Caco-2 (cell line): ENCODE results near the gene TRIM17. TPM values are rescaled to one million over a fixed set of nuclear protein-coding genes. Genes with fewer than 3 reads are reported as not detected.

Experiments used
- BruUV-seq: library from RNA; stranded (reverse); fragments of 400-500 nt; replicated peaks from 2 replicates; lab custom pipeline; 2021; lab: Mats Ljungman, UMichigan
- CTCF ChIA-PET: fragments of 300-600 bp; sonication (Branson Sonifier 250); formaldehyde crosslinking; loops from one replicate; lab custom pipeline; 2022; ENCODE audit warnings: antibody characterized with exemption; lab: Charles Lee
- POLR2A ChIA-PET: fragments of 300-600 bp; sonication (Branson Sonifier 250); formaldehyde crosslinking; loops from one replicate; lab custom pipeline; 2022; ENCODE audit warnings: antibody characterized with exemption; lab: Charles Lee
- DNase-seq, 2 experiments: peaks; one replicate each; pipeline versions ENCODE4 v3.0.0 to v3.0.0-alpha.2; 2020 to 2022
- H3K27me3 ChIP-seq: replicated peaks from 2 replicates; pipeline ENCODE4 v1.6.0; 2011; ENCODE audit warnings: low read length; ENCODE audit not compliant: control insufficient read depth, insufficient read depth
- H3K36me3 ChIP-seq: 2 replicates; pipeline ENCODE4 v1.5.1; 2011; ENCODE audit warnings: low read length; ENCODE audit not compliant: control insufficient read depth, insufficient read depth
- H3K4me1 ChIP-seq: fragments of 250-450 bp; sonication (Bioruptor Pico); 2 replicates; pipeline ENCODE4 v1.5.1; 2020; ENCODE audit warnings: mild to moderate bottlenecking
- H3K4me3 ChIP-seq: 2 replicates; pipeline ENCODE4 v1.5.1; 2011; ENCODE audit warnings: low read depth, mild to moderate bottlenecking, control low read depth, low read length
- H3K9me3 ChIP-seq: fragments of 250-450 bp; sonication (Bioruptor Pico); 2 replicates; pipeline ENCODE4 v1.5.1; 2020; ENCODE audit warnings: mild to moderate bottlenecking, moderate library complexity
- H3K27ac Mint-ChIP-seq: one replicate; pipeline ENCODE4 v1.8.0; 2022; ENCODE audit warnings: mixed read lengths; ENCODE audit not compliant: unreplicated experiment
- H3K27me3 Mint-ChIP-seq: one replicate; pipeline ENCODE4 v1.8.0; 2022; ENCODE audit warnings: mixed read lengths; ENCODE audit not compliant: insufficient read depth, unreplicated experiment
- H3K36me3 Mint-ChIP-seq: one replicate; pipeline ENCODE4 v1.8.0; 2022; ENCODE audit warnings: mild to moderate bottlenecking, mixed read lengths; ENCODE audit not compliant: insufficient read depth, unreplicated experiment
- H3K4me1 Mint-ChIP-seq: one replicate; pipeline ENCODE4 v1.8.0; 2022; ENCODE audit warnings: low read depth, mixed read lengths; ENCODE audit not compliant: unreplicated experiment
- H3K4me3 Mint-ChIP-seq: one replicate; pipeline ENCODE4 v1.8.0; 2022; ENCODE audit warnings: mild to moderate bottlenecking, moderate library complexity, mixed read lengths; ENCODE audit not compliant: unreplicated experiment
- H3K9me3 Mint-ChIP-seq: one replicate; pipeline ENCODE4 v1.8.0; 2022; ENCODE audit warnings: mixed read lengths; ENCODE audit not compliant: unreplicated experiment
- intact Hi-C: fragments of 100-400 bp; cut with micrococcal nuclease; formaldehyde crosslinking; loops from one replicate; pipeline ENCODE4 v1.10.0; 2022; ENCODE audit not compliant: unreplicated experiment
- total RNA-seq: library from RNA; stranded (reverse); gene quantifications from 2 replicates; pipeline ENCODE4 v1.2.3, GENCODE V29; 2022
- TF ChIP-seq, protein P1 (sequence below), 2 experiments: fragments of 200-600 bp in 1 of 2; IDR thresholded peaks; 1 replicate in 1 of 2; 2 replicates in 1 of 2; pipeline versions ENCODE4 v1.5.1 to v1.8.0; 2011 to 2022; ENCODE audit warnings: antibody characterized with exemption in 1 of 2, control low read depth in 1 of 2, inconsistent platforms in 1 of 2, low read depth in 1 of 2, low read length in 1 of 2, mild to moderate bottlenecking in 1 of 2, moderate library complexity in 1 of 2; ENCODE audit not compliant: insufficient read depth in 1 of 2, severe bottlenecking in 1 of 2, unreplicated experiment in 1 of 2

Gene TRIM17
- total RNA-seq, 1 experiment from 2014 or later = 4.0 TPM

GRCh38 chr1:228370941-228371740 is 45.5 kb downstream of the TRIM17 start:
- CTCF ChIA-PET = no interaction called here
- POLR2A ChIA-PET = interaction anchor here (0.6 kb wide), 1 partner anchor 60 kb away, joined by 4 read pairs; no protein-coding TSS in a partner anchor
- Mint-ChIP-seq H3K36me3 (peaks cover 4% of the 10 kb centered on the region), H3K4me3 (no peak overlapping the region), H3K27me3 (no peaks in the 10 kb centered on the region), H3K27ac (no peak overlapping the region), H3K9me3 (no peaks in the 10 kb centered on the region), H3K4me1 (peaks cover 6% of the 10 kb centered on the region)
- no peaks in the 10 kb centered on the region for H3K9me3 ChIP-seq
- no TSS peak for BruUV-seq
- H3K4me3 ChIP-seq = no peak overlapping the region
- H3K27me3 ChIP-seq = no peaks in the 10 kb centered on the region
- intact Hi-C loops = no loop called here
- H3K36me3 ChIP-seq = no peaks in the 10 kb centered on the region
- DNase-seq = peak in 1 of 2 experiments; percentile 31
- TF ChIP-seq, protein P1, sequence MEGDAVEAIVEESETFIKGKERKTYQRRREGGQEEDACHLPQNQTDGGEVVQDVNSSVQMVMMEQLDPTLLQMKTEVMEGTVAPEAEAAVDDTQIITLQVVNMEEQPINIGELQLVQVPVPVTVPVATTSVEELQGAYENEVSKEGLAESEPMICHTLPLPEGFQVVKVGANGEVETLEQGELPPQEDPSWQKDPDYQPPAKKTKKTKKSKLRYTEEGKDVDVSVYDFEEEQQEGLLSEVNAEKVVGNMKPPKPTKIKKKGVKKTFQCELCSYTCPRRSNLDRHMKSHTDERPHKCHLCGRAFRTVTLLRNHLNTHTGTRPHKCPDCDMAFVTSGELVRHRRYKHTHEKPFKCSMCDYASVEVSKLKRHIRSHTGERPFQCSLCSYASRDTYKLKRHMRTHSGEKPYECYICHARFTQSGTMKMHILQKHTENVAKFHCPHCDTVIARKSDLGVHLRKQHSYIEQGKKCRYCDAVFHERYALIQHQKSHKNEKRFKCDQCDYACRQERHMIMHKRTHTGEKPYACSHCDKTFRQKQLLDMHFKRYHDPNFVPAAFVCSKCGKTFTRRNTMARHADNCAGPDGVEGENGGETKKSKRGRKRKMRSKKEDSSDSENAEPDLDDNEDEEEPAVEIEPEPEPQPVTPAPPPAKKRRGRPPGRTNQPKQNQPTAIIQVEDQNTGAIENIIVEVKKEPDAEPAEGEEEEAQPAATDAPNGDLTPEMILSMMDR (IDR thresholded peaks at IDR 0.05; ENCODE audit: insufficient read depth in 1 of 2, low read depth in 1 of 2, low read length in 1 of 2, severe bottlenecking in 1 of 2, unreplicated experiment in 1 of 2) = no peak
- H3K4me1 ChIP-seq = peaks cover 22% of the 10 kb centered on the region

- Mint-ChIP-seq H3K36me3 (peaks cover 4% of the 10 kb centered on the region), H3K4me3 (no peak overlapping the region), H3K4me1 (peaks cover 6% of the 10 kb centered on the region), H3K27ac (no peak overlapping the region), H3K27me3 (no peaks in the 10 kb centered on the region), H3K9me3 (no peaks in the 10 kb centered on the region)
- TF ChIP-seq, protein P1 (IDR thresholded peaks at IDR 0.05; ENCODE audit: insufficient read depth in 1 of 2, low read depth in 1 of 2, low read length in 1 of 2, severe bottlenecking in 1 of 2, unreplicated experiment in 1 of 2) = no peak
- intact Hi-C loops = no loop called here
- H3K36me3 ChIP-seq = no peaks in the 10 kb centered on the region
- ChIA-PET POLR2A (no interaction called here), CTCF (no interaction called here)
- peaks cover 22% of the 10 kb centered on the region for H3K4me1 ChIP-seq
- no peak overlapping the region for H3K4me3 ChIP-seq
- no peaks in the 10 kb centered on the region for H3K9me3 ChIP-seq
- no peaks in the 10 kb centered on the region for H3K27me3 ChIP-seq
- DNase-seq = peak in 1 of 2 experiments; percentile 27
- no TSS peak for BruUV-seq
Measured at GRCh38 chr1:228370439-228370940, 46.2 kb downstream of the TRIM17 start.

- Histone ChIP-seq H3K27me3 (no peaks in the 10 kb centered on the region), H3K9me3 (no peaks in the 10 kb centered on the region), H3K4me3 (no peak overlapping the region), H3K4me1 (peaks cover 22% of the 10 kb centered on the region), H3K36me3 (no peaks in the 10 kb centered on the region)
- Mint-ChIP-seq H3K4me3 (no peak overlapping the region), H3K36me3 (peaks cover 4% of the 10 kb centered on the region), H3K27ac (no peak overlapping the region), H3K9me3 (no peaks in the 10 kb centered on the region), H3K27me3 (no peaks in the 10 kb centered on the region), H3K4me1 (peaks cover 6% of the 10 kb centered on the region)
- TF ChIP-seq, protein P1 (IDR thresholded peaks at IDR 0.05; ENCODE audit: insufficient read depth in 1 of 2, low read depth in 1 of 2, low read length in 1 of 2, severe bottlenecking in 1 of 2, unreplicated experiment in 1 of 2) = no peak
- CTCF ChIA-PET = no interaction called here
- peak in 1 of 2 experiments; percentile 28 for DNase-seq
- no TSS peak for BruUV-seq
- intact Hi-C loops = no loop called here
- POLR2A ChIA-PET = no interaction called here
Measured at GRCh38 chr1:228369608-228370438, 46.8 kb downstream of the TRIM17 start.
